ENCODE measurements around the gene CATSPER4. TPM values are rescaled to one million over a fixed set of nuclear protein-coding genes. Genes with fewer than 3 reads are reported as not detected.

CATSPER4 gene
- total RNA-seq, 1 experiment from 2014 or later: 0.35 TPM

DNA sequence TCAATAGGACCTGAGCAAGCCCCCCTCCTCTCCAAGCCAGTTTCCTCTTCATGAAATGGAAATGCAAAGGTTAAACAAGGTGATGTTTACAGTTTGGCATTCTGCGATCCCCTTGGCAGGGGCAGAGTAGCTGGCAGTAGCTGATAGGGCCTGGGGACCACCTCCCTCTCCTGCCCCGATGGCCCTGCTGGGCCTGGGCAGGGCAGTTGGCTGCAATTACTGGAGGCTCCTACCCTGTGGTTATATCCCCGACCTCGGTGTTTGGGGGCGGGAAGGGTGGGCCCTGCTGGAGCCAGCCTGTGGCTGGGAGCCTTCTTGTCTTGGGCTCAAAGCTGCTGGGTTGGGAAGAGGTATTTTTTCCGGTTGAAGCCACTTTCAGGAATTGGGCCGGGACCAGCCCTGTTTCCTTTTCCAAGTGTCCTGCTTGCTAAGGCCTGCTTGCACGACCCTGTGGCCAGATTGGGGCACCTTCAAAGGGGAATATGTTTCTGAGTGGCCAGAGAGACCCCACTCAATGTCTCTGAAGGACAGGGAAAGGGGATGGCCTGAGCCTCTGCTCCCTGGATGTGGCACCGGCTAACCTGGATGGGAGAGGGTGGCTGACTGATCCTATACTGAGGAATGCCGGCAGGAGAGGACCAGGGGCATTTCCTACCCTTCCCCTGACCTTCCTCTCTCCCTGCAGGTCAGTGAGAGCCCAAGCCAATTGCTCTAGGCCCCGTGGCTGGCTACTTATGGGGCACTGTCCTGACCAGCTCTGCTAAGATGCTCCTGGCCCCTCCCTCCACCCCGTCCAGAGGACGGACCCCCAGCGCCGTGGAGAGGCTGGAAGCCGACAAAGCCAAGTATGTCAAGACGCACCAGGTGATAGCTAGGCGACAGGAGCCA, 29.6 kb upstream of the CATSPER4 start:
- POLR2A ChIA-PET: no interaction called here
- Mint-ChIP-seq H3K4me1 (peaks cover 61% of the 10 kb centered on the region), H3K27ac (no peak overlapping the region), H3K36me3 (no peaks in the 10 kb centered on the region), H3K9me3 (no peaks in the 10 kb centered on the region), H3K27me3 (ENCODE audit: low read depth) (peaks cover 94% of the 10 kb centered on the region), H3K4me3 (peak overlapping the region; percentile 61)
- no peak for TF ChIP-seq ELF4 (CRISPR knock-in tag; IDR thresholded peaks at IDR 0.05; ENCODE audit: low read depth)
- TF ChIP-seq SMAD4 (CRISPR knock-in tag; IDR thresholded peaks at IDR 0.05): no peak
- no peak for TF ChIP-seq ZNF416 (CRISPR knock-in tag; IDR thresholded peaks at IDR 0.05)
- no peak for TF ChIP-seq ZNF263 (CRISPR knock-in tag; IDR thresholded peaks at IDR 0.05; ENCODE audit: low read depth)
- no peak for TF ChIP-seq TP53 (CRISPR knock-in tag; IDR thresholded peaks at IDR 0.05)
- TF ChIP-seq ZMAT4 (CRISPR knock-in tag; IDR thresholded peaks at IDR 0.05): no peak
- no peak for TF ChIP-seq FOXJ3 (CRISPR knock-in tag; IDR thresholded peaks at IDR 0.05; ENCODE audit: borderline replicate concordance)
- no peak for TF ChIP-seq MAX (CRISPR knock-in tag; IDR thresholded peaks at IDR 0.05)
- no peak for TF ChIP-seq KAT7 (CRISPR knock-in tag; IDR thresholded peaks at IDR 0.05; ENCODE audit: borderline replicate concordance)
- TF ChIP-seq GABPB1 (CRISPR knock-in tag; IDR thresholded peaks at IDR 0.05): no peak
- no peak for TF ChIP-seq ZNF138 (CRISPR knock-in tag; conservative IDR thresholded peaks at IDR 0.05)
- no peak for TF ChIP-seq MXD4 (CRISPR knock-in tag; IDR thresholded peaks at IDR 0.05; ENCODE audit: borderline replicate concordance)
- no peak; the same call in 1 of the 2 replicates for TF ChIP-seq FOXP1 (CRISPR knock-in tag; IDR thresholded peaks at IDR 0.05; ENCODE audit: borderline replicate concordance)
- TF ChIP-seq OVOL2 (CRISPR knock-in tag; IDR thresholded peaks at IDR 0.05; ENCODE audit: borderline replicate concordance): no peak
- no peak for TF ChIP-seq JUN (CRISPR knock-in tag; IDR thresholded peaks at IDR 0.05)
- TF ChIP-seq NFE2L1 (CRISPR knock-in tag; IDR thresholded peaks at IDR 0.05): no peak
- no peak for TF ChIP-seq PRDM15 (CRISPR knock-in tag; IDR thresholded peaks at IDR 0.05)
- no peak for TF ChIP-seq ZNF512 (CRISPR knock-in tag; IDR thresholded peaks at IDR 0.05; ENCODE audit: borderline replicate concordance)
- ATAC-seq: peak; percentile 3; the same call in 1 of the 2 replicates
- DNase-seq (ENCODE audit: low spot score): no peak
- CTCF ChIA-PET: interaction anchor here (0.6 to 2.0 kb wide), 8 partner anchors 9 to 235 kb away, joined by 3 to 11 read pairs (median 4); partner anchors contain the start of genes CEP85 and ZNF593
